HepG2 (cell line): ENCODE measurements around the gene DZANK1. TPM values are rescaled to one million over a fixed set of nuclear protein-coding genes. Genes with fewer than 3 reads are reported as not detected.

Experiments used
- ATAC-seq: fragments of 200-7000 bp; cut with Tn5 transposase; 3 replicates; pipeline ENCODE4 v1.9.1; 2020; ENCODE audit warnings: mild to moderate bottlenecking, moderate library complexity
- BruUV-seq: library from RNA; stranded (reverse); fragments of 400-500 nt; replicated peaks from 2 replicates; lab custom pipeline; 2021; lab: Mats Ljungman, UMichigan
- CTCF ChIA-PET: fragments of 300-600 bp; formaldehyde crosslinking; extraction: SDS; loops from one replicate; lab custom pipeline; 2021; ENCODE audit warnings: low total read pairs, inconsistent platforms, low intra/inter-chr PET ratio; lab: Yijun Ruan, JAX
- POLR2A ChIA-PET: fragments of 350-600 bp; sonication (Branson Sonifier 250); formaldehyde crosslinking; loops from one replicate; lab custom pipeline; 2020; ENCODE audit warnings: antibody characterized with exemption, inconsistent platforms; lab: Yijun Ruan, JAX
- DNase-seq: peaks from one replicate; pipeline ENCODE4 v3.0.0-alpha.2; 2015; ENCODE audit warnings: low spot score
- FAIRE-seq: peaks from 3 replicates; lab custom pipeline; 2011; peaks lifted over from hg19 to GRCh38; lab: Jason Lieb, UNC
- H2AFZ ChIP-seq: one replicate; pipeline ENCODE4 v1.6.1; 2011; ENCODE audit warnings: low read length, inconsistent platforms
- H3K27ac ChIP-seq: fragments of 300-600 bp; 3 replicates; pipeline ENCODE4 v1.8.0; 2011; ENCODE audit warnings: mixed run types, mild to moderate bottlenecking, mixed read lengths, low read length, inconsistent platforms; ENCODE audit not compliant: insufficient read depth; ENCODE audit errors: extremely low read length
- H3K27me3 ChIP-seq, 2 experiments: fragments of 200-600 bp in 1 of 2; 2 replicates in 1 of 2; 3 replicates in 1 of 2; pipeline versions ENCODE4 v1.6.0 to v1.8.0; 2011; ENCODE audit warnings: low read length in 2 of 2, mild to moderate bottlenecking in 2 of 2, moderate library complexity in 2 of 2, inconsistent platforms in 1 of 2; ENCODE audit not compliant: insufficient read depth in 2 of 2, control insufficient read depth in 1 of 2
- H3K36me3 ChIP-seq, 2 experiments: fragments of 200-600 bp in 1 of 2; replicated peaks in 1 of 2; 2 replicates in 1 of 2; 3 replicates in 1 of 2; pipeline versions ENCODE4 v1.5.1 to v1.8.0; 2011; ENCODE audit warnings: low read length in 2 of 2, inconsistent platforms in 1 of 2; ENCODE audit not compliant: insufficient read depth in 2 of 2, control insufficient read depth in 1 of 2
- H3K4me1 ChIP-seq: 2 replicates; pipeline ENCODE4 v1.5.1; 2012; ENCODE audit warnings: low read length, inconsistent platforms; ENCODE audit not compliant: insufficient read depth
- H3K4me2 ChIP-seq: 2 replicates; pipeline ENCODE4 v1.6.0; 2011; ENCODE audit warnings: low read depth, low read length, inconsistent platforms
- H3K4me3 ChIP-seq, 3 experiments: fragments of 200-600 bp in 1 of 3; sonication (generic), shearing (Covaris generic) in 1 of 3; replicated peaks in 1 of 3; 2 replicates each; pipeline ENCODE4 v1.5.1; 2011 to 2016; ENCODE audit warnings: low read length in 3 of 3, inconsistent platforms in 2 of 3, low read depth in 2 of 3, mild to moderate bottlenecking in 2 of 3, control low read depth in 1 of 3, mixed read lengths in 1 of 3; ENCODE audit not compliant: insufficient read depth in 1 of 3
- H3K79me2 ChIP-seq: one replicate; pipeline ENCODE4 v1.6.1; 2011; ENCODE audit warnings: low read length, inconsistent platforms; ENCODE audit not compliant: insufficient read depth
- H3K9ac ChIP-seq: 2 replicates; pipeline ENCODE4 v1.6.0; 2011; ENCODE audit warnings: mild to moderate bottlenecking, low read depth, low read length, inconsistent platforms; ENCODE audit not compliant: insufficient read depth
- H3K9me3 ChIP-seq: 2 replicates; pipeline ENCODE4 v1.5.1; 2012; ENCODE audit warnings: mild to moderate bottlenecking, low read length
- H4K20me1 ChIP-seq: 2 replicates; pipeline ENCODE4 v1.6.0; 2011; ENCODE audit warnings: inconsistent platforms, mild to moderate bottlenecking, low read length, moderate library complexity; ENCODE audit not compliant: insufficient read depth
- ISX ChIP-seq: sonication (generic); formaldehyde crosslinking; conservative IDR thresholded peaks from 2 replicates; pipeline ENCODE4 v1.5.0; 2020; ENCODE audit warnings: missing genetic modification reagents
- JUN ChIP-seq: sonication (generic); formaldehyde crosslinking; IDR thresholded peaks from 2 replicates; pipeline ENCODE4 v1.4.0; 2020; ENCODE audit warnings: mild to moderate bottlenecking, missing genetic modification reagents
- LCORL ChIP-seq, 2 experiments: fragments of 450-650 bp in 1 of 2; sonication (generic) in 1 of 2; formaldehyde crosslinking in 1 of 2; IDR thresholded peaks; 2 replicates each; pipeline versions ENCODE4 v1.5.0 to v1.6.1; 2017 to 2020; ENCODE audit warnings: antibody characterized with exemption in 1 of 2, missing genetic modification reagents in 1 of 2
- NAIF1 ChIP-seq: sonication (generic); formaldehyde crosslinking; IDR thresholded peaks from 2 replicates; pipeline ENCODE4 v1.5.0; 2020; ENCODE audit warnings: mild to moderate bottlenecking, missing genetic modification reagents, borderline replicate concordance
- NFKB2 ChIP-seq: sonication (generic); formaldehyde crosslinking; IDR thresholded peaks from 2 replicates; pipeline ENCODE4 v1.4.0; 2020; ENCODE audit warnings: missing genetic modification reagents, borderline replicate concordance
- NR2C2 ChIP-seq: sonication (generic); formaldehyde crosslinking; IDR thresholded peaks from 2 replicates; pipeline ENCODE4 v1.4.0; 2020; ENCODE audit warnings: missing genetic modification reagents, mild to moderate bottlenecking, moderate library complexity, borderline replicate concordance
- SETDB1 ChIP-seq: sonication (generic); formaldehyde crosslinking; IDR thresholded peaks from 2 replicates; pipeline ENCODE4 v1.5.1; 2020; ENCODE audit warnings: missing genetic modification reagents, mild to moderate bottlenecking, borderline replicate concordance
- SMYD3 ChIP-seq: sonication (generic); formaldehyde crosslinking; IDR thresholded peaks from 2 replicates; pipeline ENCODE4 v1.8.1; 2023; ENCODE audit warnings: mild to moderate bottlenecking, missing genetic modification reagents
- SNAPC5 ChIP-seq: sonication (generic); formaldehyde crosslinking; IDR thresholded peaks from 2 replicates; pipeline ENCODE4 v1.8.1; 2023; ENCODE audit warnings: mild to moderate bottlenecking, missing genetic modification reagents, borderline replicate concordance
- SYNCRIP ChIP-seq: fragments of 200-400 bp; formaldehyde crosslinking; IDR thresholded peaks from 2 replicates; pipeline ENCODE4 v1.6.1; 2018; ENCODE audit warnings: mild to moderate bottlenecking, low read depth, low read length; ENCODE audit not compliant: insufficient read depth
- ZNF75D ChIP-seq: sonication (generic); formaldehyde crosslinking; IDR thresholded peaks from 2 replicates; pipeline ENCODE4 v1.8.1; 2023; ENCODE audit warnings: missing genetic modification reagents, mild to moderate bottlenecking, borderline replicate concordance
- ZNF766 ChIP-seq: sonication (generic); formaldehyde crosslinking; IDR thresholded peaks from 2 replicates; pipeline ENCODE4 v1.5.0; 2020; ENCODE audit warnings: missing genetic modification reagents, borderline replicate concordance
- ZNF780A ChIP-seq: sonication (generic); formaldehyde crosslinking; IDR thresholded peaks from 2 replicates; pipeline ENCODE4 v1.8.0; 2022; ENCODE audit warnings: mild to moderate bottlenecking, missing genetic modification reagents, moderate library complexity
- WGBS: methylation state at CpG from one replicate; pipeline ENCODE4 v1.1.6; 2017; ENCODE audit warnings: low lambda C conversion rate; 5-methylcytosine and 5-hydroxymethylcytosine counted together
- in situ Hi-C: cut with HindIII; loops from 2 replicates; pipeline ENCODE4 v1.10.0; 2017; ENCODE audit warnings: low pct_unique_long_range_greater_than_20kb; ENCODE audit not compliant: extremely low pct_ligation_motif_present
- intact Hi-C: fragments of 100-400 bp; cut with micrococcal nuclease; formaldehyde crosslinking; loops from one replicate; pipeline ENCODE4 v1.10.0; 2022; ENCODE audit not compliant: unreplicated experiment
- polyA plus RNA-seq, 8 experiments: library from polyadenylated mRNA; depleted of rRNA in 3 of 8; stranded (reverse) in 7 of 8; unstranded in 1 of 8; fragments of >200 nt; fragmentation: Illumina TruSeq in 4 of 8; extraction: Trizol in 4 of 8; gene quantifications; 2 replicates each; pipeline versions ENCODE4 v1.2.1 to v1.2.3, GENCODE V29; 2011 to 2016; ENCODE audit warnings: low read depth in 4 of 8, missing spikeins in 1 of 8, mixed read lengths in 1 of 8; ENCODE audit not compliant: insufficient read depth in 1 of 8
- total RNA-seq, 5 experiments: library from RNA; depleted of rRNA; stranded (reverse); fragments of >200 nt; fragmentation: Illumina TruSeq; extraction: Trizol; gene quantifications; 2 replicates each; pipeline ENCODE4 v1.2.3, GENCODE V29; 2016; ENCODE audit warnings: low read depth in 1 of 5
- TF ChIP-seq, protein P1 (sequence below): sonication (generic); formaldehyde crosslinking; IDR thresholded peaks from 2 replicates; pipeline ENCODE4 v1.5.0; 2020; ENCODE audit warnings: mild to moderate bottlenecking, missing genetic modification reagents, borderline replicate concordance
- TF ChIP-seq, protein P2 (sequence below): sonication (generic); formaldehyde crosslinking; IDR thresholded peaks from 2 replicates; pipeline ENCODE4 v1.4.0; 2020; ENCODE audit warnings: missing genetic modification reagents

DZANK1 gene
- total and polyA plus RNA-seq, 2 of the 13 experiments (the other 11 are each of a cell fraction or from before 2014, with no cell fraction given), result 1.6 to 3.2 TPM

GRCh38 chr20:18443886-18444285 lies 22.9 kb downstream of the DZANK1 start:
- in situ Hi-C loops, result no loop called here
- Histone ChIP-seq H3K79me2 (no peaks in the 10 kb centered on the region), H3K9me3 (no peaks in the 10 kb centered on the region), H4K20me1 (no peaks in the 10 kb centered on the region), H3K27me3 (no peaks in the 10 kb centered on the region), H3K4me2 (no peak overlapping the region), H3K4me1 (no peaks in the 10 kb centered on the region), H3K9ac (no peak overlapping the region), H3K27ac (no peak overlapping the region), H3K4me3 (no peak overlapping the region), H3K36me3 (no peaks in the 10 kb centered on the region), H2AFZ (no peak overlapping the region)
- FAIRE-seq (no peak), DNase-seq (no peak), ATAC-seq (no peak)
- intact Hi-C loops, result no loop called here
- BruUV-seq, result no TSS peak
- WGBS, result 52% methylated on average over 4 of the region's 4 CpGs
- ChIA-PET CTCF (no interaction called here), POLR2A (interaction anchor here (1.2 kb wide), 1 partner anchor 23 kb away, joined by 5 read pairs; the partner anchor contains the start of genes DZANK1 and POLR3F)
- TF ChIP-seq LCORL (IDR thresholded peaks at IDR 0.05), result no peak
- TF ChIP-seq LCORL (CRISPR knock-in tag; IDR thresholded peaks at IDR 0.05), result no peak
- no peak for TF ChIP-seq ZNF75D (CRISPR knock-in tag)
- TF ChIP-seq, protein P1, sequence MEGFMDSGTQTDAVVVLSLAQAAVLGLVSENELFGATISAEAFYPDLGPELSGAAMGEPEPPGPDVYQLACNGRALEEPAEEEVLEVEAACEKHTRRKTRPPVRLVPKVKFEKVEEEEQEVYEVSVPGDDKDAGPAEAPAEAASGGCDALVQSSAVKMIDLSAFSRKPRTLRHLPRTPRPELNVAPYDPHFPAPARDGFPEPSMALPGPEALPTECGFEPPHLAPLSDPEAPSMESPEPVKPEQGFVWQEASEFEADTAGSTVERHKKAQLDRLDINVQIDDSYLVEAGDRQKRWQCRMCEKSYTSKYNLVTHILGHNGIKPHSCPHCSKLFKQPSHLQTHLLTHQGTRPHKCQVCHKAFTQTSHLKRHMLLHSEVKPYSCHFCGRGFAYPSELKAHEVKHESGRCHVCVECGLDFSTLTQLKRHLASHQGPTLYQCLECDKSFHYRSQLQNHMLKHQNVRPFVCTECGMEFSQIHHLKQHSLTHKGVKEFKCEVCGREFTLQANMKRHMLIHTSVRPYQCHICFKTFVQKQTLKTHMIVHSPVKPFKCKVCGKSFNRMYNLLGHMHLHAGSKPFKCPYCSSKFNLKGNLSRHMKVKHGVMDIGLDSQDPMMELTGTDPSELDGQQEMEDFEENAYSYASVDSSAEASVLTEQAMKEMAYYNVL, result no peak
- no peak for TF ChIP-seq SYNCRIP
- no peak for TF ChIP-seq NAIF1 (CRISPR knock-in tag)

GRCh38 chr20:18440403-18440802 lies 26.4 kb downstream of the DZANK1 start:
- CTCF ChIA-PET, result no interaction called here
- Histone ChIP-seq H3K4me3 (no peak overlapping the region), H2AFZ (no peak overlapping the region), H4K20me1 (no peaks in the 10 kb centered on the region), H3K27me3 (no peaks in the 10 kb centered on the region), H3K9me3 (no peaks in the 10 kb centered on the region), H3K9ac (no peak overlapping the region), H3K36me3 (no peaks in the 10 kb centered on the region), H3K79me2 (no peaks in the 10 kb centered on the region), H3K4me2 (no peak overlapping the region), H3K4me1 (peaks cover 9% of the 10 kb centered on the region; the same call in 1 of the 2 replicates), H3K27ac (no peak overlapping the region)
- DNase-seq (no peak), ATAC-seq (no peak), FAIRE-seq (no peak)
- POLR2A ChIA-PET, result no interaction called here
- no TSS peak for BruUV-seq
- in situ Hi-C loops (no loop called here), intact Hi-C loops (no loop called here)
- 14% methylated on average over 1 of the region's 1 CpG for WGBS
- TF ChIP-seq, protein P2, sequence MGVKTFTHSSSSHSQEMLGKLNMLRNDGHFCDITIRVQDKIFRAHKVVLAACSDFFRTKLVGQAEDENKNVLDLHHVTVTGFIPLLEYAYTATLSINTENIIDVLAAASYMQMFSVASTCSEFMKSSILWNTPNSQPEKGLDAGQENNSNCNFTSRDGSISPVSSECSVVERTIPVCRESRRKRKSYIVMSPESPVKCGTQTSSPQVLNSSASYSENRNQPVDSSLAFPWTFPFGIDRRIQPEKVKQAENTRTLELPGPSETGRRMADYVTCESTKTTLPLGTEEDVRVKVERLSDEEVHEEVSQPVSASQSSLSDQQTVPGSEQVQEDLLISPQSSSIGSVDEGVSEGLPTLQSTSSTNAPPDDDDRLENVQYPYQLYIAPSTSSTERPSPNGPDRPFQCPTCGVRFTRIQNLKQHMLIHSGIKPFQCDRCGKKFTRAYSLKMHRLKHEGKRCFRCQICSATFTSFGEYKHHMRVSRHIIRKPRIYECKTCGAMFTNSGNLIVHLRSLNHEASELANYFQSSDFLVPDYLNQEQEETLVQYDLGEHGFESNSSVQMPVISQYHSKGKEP (CRISPR knock-in tag), result no peak
- TF ChIP-seq JUN (CRISPR knock-in tag), result no peak
- no peak for TF ChIP-seq NR2C2 (CRISPR knock-in tag)
- no peak for TF ChIP-seq SMYD3 (CRISPR knock-in tag)
- no peak for TF ChIP-seq ZNF766
- no peak for TF ChIP-seq NFKB2 (CRISPR knock-in tag)
- TF ChIP-seq SETDB1 (CRISPR knock-in tag), result no peak
- TF ChIP-seq ZNF780A, result no peak
- TF ChIP-seq ISX (CRISPR knock-in tag), result no peak
- TF ChIP-seq SNAPC5 (CRISPR knock-in tag), result no peak
